HTERT RPE-1 (cell line): Measurements from ENCODE around the gene SPECC1.
"Not testable (repeated sequence)": the region's sequence is repeated elsewhere in the genome, so short reads cannot be mapped to it uniquely, and the experiment has no call there.

Experiments used
- in situ Hi-C: fragments of 300-500 bp; cut with MboI; formaldehyde crosslinking; loops from 4 replicates; pipeline ENCODE4 v1.14.3; 2020; ENCODE audit warnings: low sequenced_read_pairs

SPECC1 gene

GRCh38 chr17:20291853-20292252, 282.7 kb downstream of the SPECC1 start:
- in situ Hi-C loops = no loop called here

DNA sequence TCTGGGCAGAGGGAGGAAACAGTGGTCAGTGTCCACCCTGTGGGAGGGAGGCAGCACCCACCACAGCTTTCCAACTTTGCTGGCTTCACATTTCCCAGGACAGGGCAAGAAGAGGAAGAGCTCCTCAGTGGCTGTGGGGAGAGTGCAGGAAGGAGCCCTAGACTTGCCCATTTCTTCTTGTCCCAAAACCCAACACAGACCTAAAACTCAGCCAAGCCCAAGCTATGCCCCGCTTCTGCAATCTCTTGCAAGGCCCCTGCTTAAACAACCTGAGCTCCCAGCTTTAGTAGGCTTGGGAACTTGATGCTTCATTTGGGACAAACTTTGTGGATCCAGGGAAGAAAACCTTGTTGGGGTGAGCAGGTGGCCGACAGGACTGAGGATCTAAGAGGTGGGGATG, 284.3 kb downstream of the SPECC1 start:
- in situ Hi-C loops = no loop called here

DNA sequence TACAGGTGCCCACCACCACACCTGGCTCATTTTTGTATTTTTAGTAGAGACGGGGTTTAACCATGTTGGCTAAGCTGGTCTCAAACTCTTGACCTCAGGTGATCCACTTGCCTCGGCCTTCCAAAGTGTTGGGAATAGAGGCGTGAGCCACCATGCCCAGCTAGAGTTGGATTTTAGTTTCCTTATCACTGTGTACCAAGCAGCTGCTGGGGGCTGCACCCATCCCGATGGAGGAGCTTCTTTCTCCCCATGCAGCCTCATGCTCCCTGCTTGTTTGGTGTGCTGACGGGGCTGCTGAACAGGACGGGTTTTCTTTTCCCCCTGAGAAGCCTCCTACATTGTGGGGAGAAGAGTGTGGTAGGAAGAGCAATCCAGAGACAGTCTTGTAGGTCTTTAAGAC, 285.0 kb downstream of the SPECC1 start:
- in situ Hi-C loops = no loop called here

GRCh38 chr17:20299013-20299412, 289.9 kb downstream of the SPECC1 start:
- in situ Hi-C loops = no loop called here

GRCh38 chr17:20300436-20300934, 291.3 kb downstream of the SPECC1 start:
- in situ Hi-C loops = no loop called here

- in situ Hi-C loops = no loop called here
Observed at GRCh38 chr17:20302246-20302917, 293.2 kb downstream of the SPECC1 start.

DNA sequence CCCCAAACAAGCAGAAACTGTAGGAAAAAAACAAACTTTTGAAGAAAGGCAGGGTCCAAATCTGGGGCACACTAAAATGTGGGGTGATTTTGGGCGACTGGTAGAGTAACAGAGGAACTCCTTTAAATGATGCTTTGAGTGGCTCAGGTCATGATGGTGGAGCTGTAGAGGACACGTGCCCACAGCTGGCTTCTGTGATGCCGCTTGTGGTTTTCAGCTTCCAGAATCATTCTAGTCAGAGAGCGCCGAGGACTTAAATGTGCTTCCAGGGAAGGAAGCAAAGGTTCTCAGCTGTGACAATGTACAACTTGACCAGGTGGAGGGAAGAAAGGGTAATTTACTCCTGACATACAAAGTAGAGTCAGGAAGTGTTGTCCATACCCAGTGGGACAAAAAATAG, 295.8 kb downstream of the SPECC1 start:
- in situ Hi-C loops = no loop called here

- in situ Hi-C loops = no loop called here
Observed at GRCh38 chr17:20306924-20307323, 297.8 kb downstream of the SPECC1 start.

- in situ Hi-C loops = no loop called here
Observed at GRCh38 chr17:20307326-20307910, 298.3 kb downstream of the SPECC1 start.

GRCh38 chr17:20310481-20310880, 301.3 kb downstream of the SPECC1 start:
- in situ Hi-C loops = no loop called here

GRCh38 chr17:20313306-20313705, 304.1 kb downstream of the SPECC1 start:
- in situ Hi-C loops = no loop called here

DNA sequence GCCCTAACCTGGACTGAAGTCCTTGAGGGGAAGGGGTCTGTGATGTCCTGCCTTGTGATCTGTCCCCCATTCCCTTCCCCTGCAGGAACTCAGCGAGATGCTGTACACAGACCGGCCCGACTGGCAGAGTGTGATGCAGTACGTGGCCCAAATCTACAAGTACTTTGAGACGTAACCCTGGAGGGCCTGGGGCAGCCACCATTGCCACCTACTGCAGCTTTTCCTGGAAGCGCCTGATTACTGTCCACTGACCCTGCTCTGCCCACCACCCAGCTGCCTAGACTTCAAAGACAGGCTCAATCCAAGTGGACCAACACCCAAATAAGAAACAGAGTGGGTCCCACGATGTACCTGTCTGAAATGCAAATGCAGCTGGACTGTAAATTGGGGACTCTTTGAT, 304.7 kb downstream of the SPECC1 start:
- in situ Hi-C loops = no loop called here

DNA sequence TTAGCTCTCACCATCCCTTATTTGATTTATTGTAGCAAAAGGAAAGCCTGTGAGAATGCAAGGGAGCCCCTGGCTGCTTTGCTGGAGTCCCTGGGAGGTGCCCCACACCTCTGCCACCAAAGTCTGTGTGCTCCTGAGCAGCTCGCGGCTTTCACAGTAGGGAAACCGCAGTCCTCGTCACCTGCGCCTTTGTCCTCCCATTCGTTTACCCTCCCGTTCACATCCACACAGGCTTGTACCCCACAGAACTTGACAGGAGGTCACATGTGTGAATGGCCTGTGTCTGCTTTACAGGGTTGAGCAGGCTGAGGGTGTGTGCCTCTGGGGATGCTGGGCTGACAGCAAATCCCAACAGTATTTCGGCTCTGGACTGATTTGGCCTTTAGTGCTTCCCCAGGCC, 305.7 kb downstream of the SPECC1 start:
- in situ Hi-C loops = no loop called here

DNA sequence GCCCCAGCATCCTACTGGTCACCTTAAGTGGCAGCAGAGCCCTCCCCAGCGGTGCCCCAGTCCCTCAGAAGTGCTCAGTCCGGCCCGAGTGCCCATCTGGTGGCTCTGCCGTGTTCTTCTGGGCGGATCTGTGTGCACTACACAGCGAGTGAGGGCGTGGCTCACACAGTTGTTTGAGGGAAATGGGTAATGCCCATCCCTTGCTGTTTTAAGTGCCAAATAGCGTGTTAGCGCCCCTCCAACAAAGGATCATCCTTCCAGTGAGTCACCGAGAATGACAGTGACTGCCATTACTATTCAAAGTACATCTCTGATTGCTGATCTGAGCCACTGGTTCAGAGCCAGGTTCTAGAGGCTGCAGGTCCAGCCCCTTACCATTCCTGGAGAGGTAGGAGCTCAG, 306.2 kb downstream of the SPECC1 start:
- in situ Hi-C loops = no loop called here

- in situ Hi-C loops = no loop called here
Observed at GRCh38 chr17:20315821-20316220, 306.7 kb downstream of the SPECC1 start.

DNA sequence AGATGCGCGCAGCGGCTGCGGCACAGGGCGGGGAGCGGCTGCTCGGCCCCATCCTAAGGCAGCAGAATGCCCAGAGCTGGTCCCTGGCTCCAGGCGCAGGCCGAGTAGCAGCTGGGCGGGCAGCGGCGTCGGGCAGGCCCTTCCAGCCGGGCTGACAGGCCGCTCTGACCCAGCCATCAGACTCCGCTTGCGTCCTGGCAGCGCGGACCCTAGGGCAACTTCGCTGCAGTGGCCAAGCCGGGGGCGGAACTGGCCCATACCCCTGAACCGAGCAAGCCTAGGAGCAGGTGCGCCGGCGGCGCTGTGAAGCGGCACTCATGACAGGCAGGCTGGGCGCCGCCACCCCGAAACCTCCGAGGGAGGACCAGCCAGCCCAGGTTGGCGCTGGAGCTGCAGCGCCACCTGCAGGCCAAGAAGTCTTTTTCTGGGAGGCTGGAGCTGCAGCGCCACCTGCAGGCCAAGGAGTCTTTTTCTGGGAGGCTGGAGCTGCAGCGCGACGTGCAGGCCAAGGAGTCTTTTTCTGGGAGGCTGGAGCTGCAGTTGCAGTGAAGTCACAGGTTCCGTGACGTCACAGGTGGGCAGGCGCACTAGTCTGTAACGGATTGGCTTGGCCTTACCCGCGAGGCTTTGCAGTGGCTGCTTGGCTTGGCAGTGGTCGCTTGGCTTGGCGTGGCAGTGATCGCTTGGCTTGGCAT, 311.5 kb downstream of the SPECC1 start:
- in situ Hi-C loops = not testable (repeated sequence)

GRCh38 chr17:20321357-20321756, 312.2 kb downstream of the SPECC1 start:
- in situ Hi-C loops = not testable (repeated sequence)

DNA sequence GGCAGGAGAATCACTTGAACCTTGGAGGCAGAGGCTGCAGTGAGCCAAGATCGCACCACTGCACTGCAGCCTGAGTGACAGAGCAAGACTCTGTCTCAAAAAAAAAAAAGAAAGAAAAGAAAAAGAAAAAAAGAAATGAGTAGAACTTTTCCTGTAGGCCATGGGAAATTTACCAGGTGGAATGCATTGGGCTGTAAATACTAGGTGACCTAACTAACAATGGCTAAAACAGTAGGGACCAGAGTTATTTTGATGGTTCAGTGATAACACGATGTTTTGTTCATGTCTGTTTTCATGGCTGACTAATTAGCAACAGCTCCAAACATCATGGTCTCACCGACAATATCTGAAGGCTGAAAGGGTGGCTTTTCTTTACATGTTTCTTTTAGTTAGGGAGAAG, 318.6 kb downstream of the SPECC1 start:
- in situ Hi-C loops = not testable (repeated sequence)

- in situ Hi-C loops = not testable (repeated sequence)
Observed at GRCh38 chr17:20351405-20351804, 342.2 kb downstream of the SPECC1 start.

DNA sequence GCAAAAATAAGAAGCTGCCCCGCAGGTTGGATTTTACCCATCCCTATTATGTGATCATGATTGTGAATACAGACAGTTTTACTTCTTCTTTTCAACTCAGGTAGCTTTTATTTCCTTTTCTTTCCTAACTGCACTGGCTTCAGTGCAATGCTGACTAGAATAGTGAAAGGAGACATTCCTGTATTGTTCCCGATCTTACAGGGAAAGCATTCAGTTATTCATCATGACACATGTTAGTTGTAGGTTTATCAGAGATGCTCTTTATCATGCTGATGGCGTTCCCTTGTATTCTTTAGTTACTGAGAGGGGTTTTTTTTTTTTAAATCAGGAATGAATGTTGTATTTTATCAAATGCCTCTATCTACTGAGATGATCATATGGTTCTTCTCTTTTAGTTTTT, 343.4 kb downstream of the SPECC1 start:
- in situ Hi-C loops = not testable (repeated sequence)

DNA sequence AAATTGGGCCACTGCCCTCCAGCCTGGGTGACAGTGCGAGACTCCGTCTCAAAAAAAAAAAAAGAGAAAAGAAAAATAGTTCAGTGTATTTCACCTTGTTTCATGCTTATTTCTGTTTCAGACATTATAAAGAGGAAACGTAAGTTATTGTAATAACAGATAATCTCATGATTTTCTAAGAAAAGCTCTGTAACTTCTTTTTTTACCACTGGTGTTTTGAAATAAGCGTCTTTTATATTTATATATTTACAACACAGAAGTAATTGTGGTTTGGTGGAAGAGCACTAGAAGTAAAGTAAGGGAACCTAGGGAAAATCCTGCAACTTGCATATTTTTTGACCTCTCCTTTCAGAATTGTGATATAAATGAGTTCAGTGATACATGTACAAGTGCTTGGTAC, 354.7 kb downstream of the SPECC1 start:
- in situ Hi-C loops = not testable (repeated sequence)
